GM12872 (cell line): Measurements from ENCODE around the gene SPATS2L.

Experiments used
- CTCF ChIP-seq: IDR thresholded peaks from 3 replicates; pipeline ENCODE4 v1.5.1; 2011; ENCODE audit warnings: low read depth, mild to moderate bottlenecking, low read length, moderate library complexity; ENCODE audit not compliant: insufficient read depth

The SPATS2L gene

GRCh38 chr2:200360364-200360763 lies 53.9 kb downstream of the SPATS2L start:
- no peak for TF ChIP-seq CTCF

- TF ChIP-seq CTCF: no peak
Measured at GRCh38 chr2:200362202-200362917, 55.9 kb downstream of the SPATS2L start.

- no peak for TF ChIP-seq CTCF
Measured at GRCh38 chr2:200363279-200363678, 56.8 kb downstream of the SPATS2L start.

GRCh38 chr2:200364142-200364541 lies 57.6 kb downstream of the SPATS2L start:
- no peak for TF ChIP-seq CTCF

- TF ChIP-seq CTCF: no peak
Measured at GRCh38 chr2:200364620-200365019, 58.1 kb downstream of the SPATS2L start.

- no peak for TF ChIP-seq CTCF
Measured at GRCh38 chr2:200365209-200365608, 58.7 kb downstream of the SPATS2L start.

GRCh38 chr2:200367155-200367554 lies 60.7 kb downstream of the SPATS2L start:
- no peak for TF ChIP-seq CTCF
